GM19468 (cell line): ENCODE results near the gene CREB3L4.
A peak's percentile ranks its signal among the peaks of the same experiment; 100 is the strongest.

Experiments used
- ATAC-seq: cut with Tn5 transposase; IDR thresholded peaks from one replicate; pipeline ENCODE4 v1.9.1; 2021; ENCODE audit warnings: mild to moderate bottlenecking, moderate library complexity, moderate number of reproducible peaks; ENCODE audit not compliant: unreplicated experiment; ENCODE audit errors: extremely low read depth

The CREB3L4 gene

GRCh38 chr1:153936011-153936802, 31.5 kb upstream of the CREB3L4 start:
- no peak for ATAC-seq

DNA sequence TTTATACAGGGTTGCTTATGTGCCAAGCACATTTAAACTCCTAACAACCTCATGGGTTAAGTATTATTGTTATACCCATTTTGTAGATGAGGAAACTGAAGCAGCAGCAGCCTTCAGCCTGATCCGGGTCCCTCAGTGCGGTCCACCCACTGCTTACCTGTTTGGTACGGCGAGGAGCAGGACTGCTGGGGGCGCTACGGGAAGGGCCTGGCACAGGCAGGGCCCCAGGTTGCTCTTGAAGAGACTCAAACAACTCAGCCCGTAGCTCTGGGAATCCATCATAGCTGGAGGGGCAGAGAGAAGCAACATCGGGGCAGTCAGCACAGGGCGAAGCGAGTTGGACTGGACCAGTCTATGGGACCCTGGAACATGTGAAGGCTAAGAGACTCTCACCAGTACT, 30.4 kb upstream of the CREB3L4 start:
- ATAC-seq, result no peak

GRCh38 chr1:153938996-153939395, 28.7 kb upstream of the CREB3L4 start:
- no peak for ATAC-seq

GRCh38 chr1:153939476-153939875, 28.2 kb upstream of the CREB3L4 start:
- ATAC-seq, result no peak

DNA sequence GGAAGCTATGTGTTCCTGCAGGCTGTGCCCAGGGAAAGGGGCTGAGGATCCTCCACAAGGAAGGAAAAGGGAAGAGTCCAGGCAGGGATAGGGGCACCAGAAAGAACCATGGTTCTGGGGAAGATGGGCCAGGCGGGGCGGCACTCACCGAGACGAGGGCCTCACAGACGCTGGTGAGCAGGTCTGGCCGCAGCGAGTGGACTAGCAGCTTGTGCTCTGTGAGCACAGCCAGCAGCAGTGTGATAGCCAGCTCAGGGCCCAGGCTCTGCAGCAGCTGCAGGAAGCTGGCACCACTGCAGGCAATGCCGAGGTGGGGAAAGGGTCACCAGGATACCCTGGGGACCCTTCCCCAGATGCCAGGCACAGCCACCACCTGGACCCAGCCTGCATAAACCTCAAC, 26.9 kb upstream of the CREB3L4 start:
- no peak for ATAC-seq

GRCh38 chr1:153941826-153942725, 25.6 kb upstream of the CREB3L4 start:
- no peak for ATAC-seq

- no peak for ATAC-seq
Observed at GRCh38 chr1:153942766-153943549, 24.7 kb upstream of the CREB3L4 start.

DNA sequence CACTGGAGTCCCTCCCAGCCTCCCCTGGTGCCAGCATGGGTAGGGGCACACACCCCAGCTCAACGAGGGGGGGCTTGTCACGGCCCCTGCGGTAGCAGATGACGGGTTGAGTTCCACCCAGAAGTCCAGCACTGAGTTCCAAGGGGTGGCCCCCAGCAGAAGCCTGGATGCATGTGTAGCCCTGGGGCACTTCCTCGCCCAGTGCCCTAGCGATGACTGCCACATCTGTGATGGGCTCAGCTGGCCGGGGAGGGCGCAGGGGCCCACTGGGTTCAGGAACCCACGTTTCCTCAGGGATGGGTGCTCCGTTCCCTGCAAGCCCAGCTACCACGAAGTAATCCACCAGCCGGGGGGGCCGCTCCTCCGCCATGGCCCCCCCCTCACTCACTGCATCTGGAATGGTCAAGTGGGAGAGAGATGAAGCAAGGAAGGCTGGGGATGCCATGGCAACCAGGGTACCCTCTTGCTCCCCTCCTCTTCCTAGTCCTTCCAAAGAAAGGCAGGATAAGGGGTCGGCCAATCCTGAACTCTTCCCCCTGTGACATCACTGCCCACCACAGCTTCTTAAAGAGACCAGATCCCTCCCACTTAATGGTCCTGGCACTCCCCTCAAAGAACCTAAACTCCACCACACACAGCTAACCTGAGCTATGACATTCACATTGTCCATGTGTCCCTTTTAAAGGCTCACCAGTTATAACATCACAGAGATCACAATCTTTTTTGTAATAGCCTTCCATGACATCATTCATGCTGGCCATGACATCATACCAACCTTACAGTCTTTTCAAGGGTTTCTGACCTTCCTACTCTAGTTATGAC, 23.5 kb upstream of the CREB3L4 start:
- no peak for ATAC-seq

GRCh38 chr1:153944827-153945117, 22.9 kb upstream of the CREB3L4 start:
- ATAC-seq, result no peak

- ATAC-seq, result no peak
Observed at GRCh38 chr1:153945131-153945794, 22.4 kb upstream of the CREB3L4 start.

DNA sequence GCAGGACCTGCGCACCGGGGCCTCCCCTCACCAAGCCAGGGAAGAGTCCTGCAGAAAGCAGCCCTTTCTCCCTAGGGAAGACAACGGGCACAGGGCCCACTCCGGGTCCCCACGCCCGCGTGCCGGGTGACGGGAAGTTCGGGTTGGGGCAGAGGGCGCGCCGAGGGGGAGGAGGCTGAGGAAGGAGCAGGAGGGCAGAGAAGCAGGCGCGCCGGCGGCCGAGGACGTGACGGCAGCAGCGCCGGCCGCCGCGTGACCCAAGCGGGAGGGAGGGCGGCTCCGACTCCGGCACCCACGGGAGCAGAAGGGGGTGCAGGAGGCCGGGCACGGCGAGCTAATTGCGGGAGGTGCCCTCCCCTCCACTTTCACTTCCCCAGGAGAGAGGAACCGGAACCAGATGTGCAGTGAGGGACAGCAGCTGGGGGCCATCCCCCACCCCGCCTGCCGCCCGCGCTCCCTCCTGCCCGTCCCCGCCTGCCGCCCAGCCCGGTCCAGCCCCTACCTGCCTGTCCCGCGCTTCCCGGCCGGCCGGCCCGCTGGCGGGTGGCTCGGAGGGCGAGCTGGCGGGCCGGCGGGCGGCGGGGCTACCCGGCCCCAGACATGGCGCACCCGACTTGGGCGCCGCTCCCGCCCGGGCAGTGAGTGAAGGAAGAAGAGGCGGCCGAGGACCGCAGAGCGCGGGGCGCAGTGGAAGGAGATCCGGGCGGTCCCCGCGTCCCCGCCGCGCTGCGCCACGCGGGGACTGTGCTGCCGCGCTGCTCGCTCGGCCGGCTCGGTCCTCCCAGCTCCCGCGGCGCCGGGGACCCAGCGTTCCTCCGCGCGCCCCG, 21.7 kb upstream of the CREB3L4 start:
- ATAC-seq, result peak; percentile 56

- peak; percentile 30 for ATAC-seq
Observed at GRCh38 chr1:153946622-153947241, 21.0 kb upstream of the CREB3L4 start, which contains the start of gene DENND4B. Gene DENND4B, minus strand, starts transcription at chr1:153946718. Its CDS starts 2,344 bp downstream, at chr1:153944374.

DNA sequence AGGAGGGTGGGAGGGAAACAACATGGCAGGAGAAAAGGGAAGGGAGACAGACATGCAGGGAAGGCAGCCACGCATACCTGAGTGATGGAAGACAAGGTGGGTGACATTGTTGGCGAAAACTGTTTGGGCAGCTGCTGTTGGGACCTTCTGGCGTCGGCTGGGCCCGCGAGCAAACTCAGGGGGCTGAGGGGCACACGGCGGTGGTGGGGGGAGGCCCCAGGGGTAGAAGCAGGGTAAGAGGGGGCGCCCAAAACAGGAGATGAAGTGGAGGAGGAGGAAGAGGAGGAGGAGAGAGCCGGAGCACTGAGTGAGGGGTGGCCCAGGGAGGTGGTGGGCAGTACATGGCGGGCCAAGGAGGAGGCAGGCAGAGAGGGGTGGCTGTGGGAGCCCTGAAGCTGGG, 16.5 kb upstream of the CREB3L4 start:
- ATAC-seq, result no peak

GRCh38 chr1:153951801-153952200, 15.9 kb upstream of the CREB3L4 start:
- ATAC-seq, result no peak

- no peak for ATAC-seq
Observed at GRCh38 chr1:153953859-153954365, 13.8 kb upstream of the CREB3L4 start.

DNA sequence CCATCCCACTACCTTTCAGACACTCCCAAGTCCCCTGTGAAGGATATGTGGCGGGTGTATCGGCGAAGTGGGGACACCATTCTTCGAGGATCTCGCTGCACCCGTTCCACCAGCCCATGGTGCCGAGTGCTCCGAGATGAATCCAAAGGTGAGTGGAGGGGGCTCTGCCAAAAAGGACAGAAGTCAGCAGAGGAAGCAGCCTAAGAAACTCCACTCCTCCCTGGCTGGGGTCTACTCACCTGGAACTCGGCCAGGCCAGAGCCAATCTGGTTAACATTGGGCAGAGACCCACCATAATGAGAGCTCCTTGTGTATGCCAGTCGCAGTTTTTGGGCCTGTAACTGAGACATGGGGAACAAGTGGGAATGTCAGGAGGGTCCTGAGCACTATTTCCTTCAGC, 12.9 kb upstream of the CREB3L4 start:
- no peak for ATAC-seq

DNA sequence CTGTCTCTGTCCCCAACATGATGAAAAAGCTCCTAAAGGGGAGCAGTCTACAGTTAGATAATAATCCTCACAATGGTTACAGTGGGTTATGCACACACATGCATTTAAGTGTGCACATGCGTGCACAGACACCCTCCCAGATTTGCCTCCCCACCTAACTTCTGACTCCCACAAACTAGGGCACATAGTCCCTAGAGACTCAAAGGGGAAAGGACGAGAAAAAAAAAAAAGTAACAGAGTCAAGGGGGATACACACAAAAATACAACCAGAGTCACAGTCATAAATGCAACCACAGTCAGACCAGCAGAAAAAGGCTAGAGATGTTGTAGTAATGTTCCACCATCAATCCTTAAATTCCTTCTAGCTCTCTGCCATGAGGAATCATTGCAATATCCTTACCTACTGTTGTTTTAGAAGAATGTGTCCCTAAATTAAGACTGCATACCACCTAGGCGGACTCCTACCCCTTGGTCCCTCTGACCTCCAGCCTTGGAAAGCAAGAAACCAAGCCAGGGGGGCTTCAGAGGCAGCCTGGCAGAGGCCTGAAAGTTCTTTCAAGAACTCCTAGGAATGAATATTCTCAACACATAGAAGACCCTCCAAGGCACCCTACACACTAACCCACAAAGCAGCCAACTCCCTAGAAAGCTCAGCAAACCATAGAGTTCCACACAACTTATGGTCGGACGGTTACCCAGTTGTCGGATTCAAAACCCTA, 10.5 kb upstream of the CREB3L4 start:
- no peak for ATAC-seq
